ENCODE results near the gene RPS21.

RPS21 gene

GRCh38 chr20:62353289-62354030 is 33.4 kb upstream of the RPS21 start:
- Histone ChIP-seq H3K4me3 (no peak overlapping the region), H3K27ac (peak overlapping the region in 12 of 21 experiments; percentile 5 to 79 (median 52))

DNA sequence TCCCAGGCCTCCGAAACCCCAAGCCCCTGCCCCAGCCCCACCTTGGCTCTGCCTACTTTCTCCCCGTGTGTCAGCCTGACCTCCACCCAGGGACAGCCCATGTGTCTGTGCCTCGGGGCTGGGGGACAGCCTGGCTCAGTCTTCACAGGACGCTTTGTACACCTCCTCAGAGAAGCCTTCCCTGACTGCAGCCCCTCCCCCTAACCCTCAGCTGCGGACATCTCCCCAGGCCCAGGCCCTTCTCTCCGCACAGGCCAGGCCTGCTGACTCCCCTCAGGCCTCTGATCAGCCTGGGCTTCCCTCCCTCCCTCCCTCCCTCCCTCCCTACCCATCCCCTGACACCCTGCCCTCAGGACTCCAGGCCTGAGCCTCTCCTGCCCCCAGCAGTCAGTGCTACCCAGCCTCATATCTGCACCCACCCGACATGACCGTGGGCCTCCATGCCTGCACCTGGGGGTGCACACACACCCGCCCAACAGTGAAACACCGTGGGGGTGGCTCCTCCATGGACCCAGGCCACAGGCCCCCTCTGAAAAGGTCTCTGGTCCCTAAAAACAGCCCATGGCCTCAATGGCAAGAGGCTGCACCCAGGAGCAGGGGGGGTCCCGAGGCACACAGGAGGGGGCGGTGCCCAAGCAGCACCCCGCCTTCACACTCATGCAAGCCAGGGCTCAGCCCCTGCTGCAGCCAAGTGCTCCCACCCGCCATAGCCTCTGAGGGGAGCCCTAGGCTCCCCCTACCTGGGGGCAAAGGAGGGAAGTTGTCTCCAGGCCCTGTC is 32.7 kb upstream of the RPS21 start:
- Histone ChIP-seq H3K4me3 (no peak overlapping the region), H3K27ac (peak overlapping the region in 13 of 21 experiments; percentile 6 to 87 (median 79))

DNA sequence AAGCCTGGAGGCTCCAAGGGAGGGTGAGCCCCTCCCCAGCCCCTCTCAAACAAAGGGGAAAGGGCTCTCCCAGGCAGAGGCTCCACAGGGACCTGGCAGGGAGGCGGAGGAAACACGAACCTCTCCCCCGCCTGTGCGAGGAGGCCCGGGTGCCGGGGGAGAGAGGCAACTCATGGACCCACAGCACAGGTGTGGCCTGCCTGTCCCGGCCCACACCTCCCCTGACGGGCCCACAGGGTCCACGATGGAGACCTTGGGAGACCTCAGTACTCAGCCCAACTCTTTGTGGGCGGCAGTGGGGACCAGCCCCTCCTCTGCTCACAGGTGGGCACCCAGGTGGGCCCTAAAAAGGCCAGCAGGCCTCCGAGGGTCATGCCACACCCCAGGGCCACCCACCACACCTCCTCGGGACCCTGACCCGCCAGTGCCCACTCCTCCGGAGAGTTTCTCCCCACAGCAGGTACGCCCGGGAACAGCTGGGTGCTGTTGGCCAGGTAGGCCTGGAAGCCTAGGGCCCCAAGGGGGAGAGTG is 32.0 kb upstream of the RPS21 start:
- H3K4me3 ChIP-seq = no peak overlapping the region
- peak overlapping the region in 17 of 21 experiments; percentile 6 to 87 (median 78) for H3K27ac ChIP-seq

DNA sequence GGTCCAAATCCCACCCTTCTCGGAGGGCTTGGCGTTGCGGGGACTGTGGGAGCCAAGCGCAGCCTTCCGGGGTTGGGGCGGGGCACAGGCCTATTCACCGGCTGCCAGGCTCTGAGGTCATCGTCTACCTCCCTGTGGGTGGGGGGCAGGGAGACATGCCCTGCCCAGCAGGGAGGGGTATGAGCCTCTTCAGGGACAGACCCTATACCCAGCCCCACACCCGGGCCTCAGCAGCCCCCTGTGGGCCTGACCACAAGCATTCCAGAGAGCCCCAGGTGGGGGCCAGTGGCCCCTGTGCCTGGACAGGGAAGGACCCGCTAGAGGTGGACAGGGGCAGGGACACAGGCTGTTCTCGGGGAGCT is 31.4 kb upstream of the RPS21 start:
- no peak overlapping the region for H3K4me3 ChIP-seq
- peak overlapping the region in 19 of 21 experiments; percentile 6 to 87 (median 78) for H3K27ac ChIP-seq

DNA sequence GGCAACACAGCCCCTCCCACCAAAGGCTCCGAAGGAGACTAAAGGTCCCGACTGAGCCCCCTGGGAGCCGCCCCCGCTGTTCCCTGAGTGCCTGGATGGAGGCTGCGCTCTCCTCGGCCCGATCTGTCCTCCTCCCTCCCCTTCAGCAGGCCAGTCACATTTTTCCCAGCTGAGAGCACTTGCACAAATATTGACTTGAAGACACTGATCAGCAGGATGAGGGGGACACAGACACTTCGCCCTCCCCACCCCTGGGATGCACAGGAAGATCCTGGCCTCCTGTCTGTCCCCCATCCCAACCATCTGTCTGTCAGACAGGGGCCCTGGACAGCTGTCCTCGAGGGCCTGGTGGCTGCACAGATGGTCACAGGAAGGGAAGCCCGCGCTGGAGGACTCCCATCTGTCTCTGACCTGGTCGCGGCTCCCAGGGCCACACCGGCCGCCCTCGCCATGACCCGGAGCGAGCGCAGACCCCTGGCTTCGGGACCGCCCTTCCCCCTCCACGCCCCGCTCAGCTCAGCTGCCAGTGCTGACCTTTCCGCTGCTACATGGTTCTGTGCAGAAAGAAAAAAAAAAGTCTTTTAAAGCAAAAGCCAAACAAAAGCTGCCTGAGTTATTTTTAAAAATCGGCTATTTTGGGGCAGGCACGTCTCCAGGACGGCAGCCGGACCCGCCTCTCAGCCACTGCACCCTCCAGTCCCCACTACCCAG is 30.9 kb upstream of the RPS21 start:
- no peak overlapping the region for H3K4me3 ChIP-seq
- peak overlapping the region in 18 of 21 experiments; percentile 6 to 87 (median 78) for H3K27ac ChIP-seq

GRCh38 chr20:62356589-62357186 is 30.2 kb upstream of the RPS21 start:
- H3K27ac ChIP-seq = peak overlapping the region in 19 of 21 experiments; percentile 17 to 87 (median 77)

GRCh38 chr20:62357187-62357667 is 29.7 kb upstream of the RPS21 start:
- H3K4me3 ChIP-seq = no peak overlapping the region
- peak overlapping the region in 19 of 21 experiments; percentile 17 to 87 (median 77) for H3K27ac ChIP-seq

More at GRCh38 chr20:62356589-62357186, 30.2 kb upstream of the RPS21 start:
- H3K4me3 ChIP-seq = no peak overlapping the region

DNA sequence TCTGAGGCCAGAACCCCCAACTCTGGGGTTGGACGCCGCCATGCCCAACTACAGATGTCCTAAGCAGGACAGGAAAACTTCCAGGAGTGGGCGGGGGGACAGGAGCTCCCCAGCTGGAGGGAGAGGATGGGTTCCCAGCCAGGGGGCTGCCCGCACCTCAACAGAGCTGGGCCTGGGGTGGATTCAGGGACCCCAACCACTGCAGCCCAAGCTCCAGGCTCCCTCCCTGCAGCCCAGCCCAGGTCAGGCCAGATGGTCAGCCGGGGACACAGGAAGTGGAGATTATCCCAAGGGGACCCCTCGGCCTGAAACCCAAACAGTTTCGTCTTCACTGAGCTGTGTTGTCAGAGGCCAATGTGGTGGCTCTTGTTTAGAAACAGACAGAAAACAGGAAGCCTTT is 29.2 kb upstream of the RPS21 start:
- Histone ChIP-seq H3K4me3 (no peak overlapping the region), H3K27ac (peak overlapping the region in 18 of 21 experiments; percentile 42 to 87 (median 78))

DNA sequence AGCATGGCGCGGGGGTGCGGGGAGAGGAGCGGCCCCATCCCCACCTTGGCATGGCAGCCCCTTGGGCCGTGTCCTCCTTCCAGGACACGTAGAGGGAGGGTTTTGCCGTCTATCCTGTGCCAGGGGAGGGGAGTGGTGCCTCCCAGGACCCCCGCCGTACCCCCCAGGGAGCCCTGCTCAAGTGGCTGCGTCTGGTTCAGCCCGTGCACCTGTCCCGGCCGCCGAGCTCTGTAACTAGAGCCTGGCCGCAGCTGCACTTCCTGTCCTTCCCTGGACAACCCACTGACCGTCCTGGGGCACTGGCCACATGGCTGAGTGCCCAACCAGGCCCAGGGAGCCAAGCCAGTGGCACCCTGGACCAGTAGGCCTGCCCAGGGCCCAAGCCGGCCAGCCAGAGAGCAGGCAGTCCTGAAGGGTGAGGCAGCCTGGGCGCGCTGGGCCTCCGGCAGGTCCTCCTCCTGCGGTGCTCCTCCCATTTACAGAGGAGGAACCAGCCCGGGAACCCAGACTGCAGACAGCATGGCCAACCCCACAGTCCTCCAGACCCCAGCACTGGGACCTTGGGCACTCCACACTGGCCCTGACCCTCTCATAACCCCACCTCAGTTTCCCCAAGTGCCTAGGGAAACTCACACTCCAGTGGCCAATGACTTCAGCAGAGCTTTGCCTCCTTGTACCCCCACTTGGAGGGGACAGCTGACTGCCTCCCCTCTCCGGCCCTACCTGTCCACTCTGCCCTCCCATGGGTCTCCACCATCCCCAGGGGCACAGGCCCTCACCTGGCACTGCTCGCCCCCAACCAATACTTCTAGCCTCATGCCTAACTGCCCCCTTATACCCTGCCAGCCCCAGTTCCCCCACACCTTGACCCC is 28.5 kb upstream of the RPS21 start:
- peak overlapping the region in 20 of 21 experiments; percentile 15 to 87 (median 74) for H3K27ac ChIP-seq
- H3K4me3 ChIP-seq = no peak overlapping the region

DNA sequence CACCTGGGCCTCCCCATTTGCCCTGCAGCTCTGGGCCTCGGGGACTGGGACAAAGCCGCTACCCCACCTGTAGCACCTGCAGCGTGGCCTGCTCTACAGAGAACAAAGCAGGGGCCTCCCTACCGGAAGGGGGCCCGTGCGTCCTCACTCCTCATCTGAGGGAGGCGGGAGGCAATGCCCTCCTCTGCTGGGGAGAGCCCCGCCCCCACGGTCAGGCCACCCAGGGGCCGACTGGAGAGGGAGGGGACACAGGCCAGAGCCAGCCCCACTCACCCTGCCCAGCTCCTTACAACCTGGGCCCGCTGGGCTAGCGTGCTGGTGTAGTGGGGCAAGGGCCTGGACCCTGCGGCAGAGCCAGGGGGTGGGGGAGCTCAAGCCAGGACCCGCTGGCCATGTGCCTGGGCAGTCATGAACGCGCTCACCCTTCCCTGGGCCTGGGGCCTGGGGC is 27.8 kb upstream of the RPS21 start:
- Histone ChIP-seq H3K27ac (peak overlapping the region in 20 of 21 experiments; percentile 13 to 87 (median 74)), H3K4me3 (no peak overlapping the region)

- Histone ChIP-seq H3K4me3 (no peak overlapping the region), H3K27ac (peak overlapping the region in 15 of 21 experiments; percentile 13 to 87 (median 78))
These were observed 27.3 kb upstream of the RPS21 start for GRCh38 chr20:62359491-62360121.

DNA sequence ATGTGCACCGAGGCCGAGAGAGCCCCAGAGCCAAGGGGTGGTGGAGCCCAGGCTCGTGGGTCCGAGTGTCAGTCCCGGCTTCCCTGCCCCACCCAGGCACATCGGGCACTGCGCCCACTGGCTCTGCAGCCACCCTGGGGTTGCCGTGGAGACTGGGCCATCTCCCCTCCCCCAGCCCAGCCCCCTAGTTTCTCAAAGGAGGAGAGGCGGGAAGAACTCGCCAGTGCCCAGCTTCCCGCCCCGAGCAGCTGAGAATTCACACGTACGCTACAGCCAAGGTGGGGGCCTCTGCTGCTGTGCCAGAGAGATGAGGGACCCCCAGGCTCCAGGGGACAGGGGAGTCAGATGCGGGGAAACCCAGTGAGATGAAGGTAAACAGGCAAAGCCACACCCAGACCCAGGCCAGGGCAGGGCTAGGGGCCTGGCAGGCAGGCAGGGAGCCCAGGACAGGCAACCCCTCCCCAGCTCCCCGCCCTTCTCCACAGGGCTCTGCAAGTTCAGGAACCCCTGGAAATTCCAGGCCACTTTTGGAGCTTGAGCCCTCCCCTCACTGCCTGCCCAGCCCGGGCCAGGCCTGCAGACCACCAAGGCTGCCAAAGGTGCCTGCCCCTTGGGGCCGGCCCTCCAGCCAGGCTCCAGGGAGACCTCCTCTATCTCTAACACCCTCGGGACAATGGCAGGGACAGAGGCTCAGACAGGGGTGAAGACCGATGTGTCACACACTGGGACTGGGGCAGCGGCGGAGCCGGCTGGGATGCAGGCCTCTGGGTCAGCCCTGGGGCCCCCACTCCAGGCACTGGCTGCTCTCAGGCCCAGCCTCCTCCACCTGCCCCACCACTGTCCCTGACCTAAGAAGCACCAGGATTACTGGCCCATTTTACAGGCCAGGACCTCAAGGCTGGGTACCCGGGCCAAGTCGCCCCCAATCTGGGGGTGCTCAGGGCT is 25.8 kb upstream of the RPS21 start:
- H3K27ac ChIP-seq = peak overlapping the region in 15 of 21 experiments; percentile 12 to 95 (median 52)
- no peak overlapping the region for H3K4me3 ChIP-seq

DNA sequence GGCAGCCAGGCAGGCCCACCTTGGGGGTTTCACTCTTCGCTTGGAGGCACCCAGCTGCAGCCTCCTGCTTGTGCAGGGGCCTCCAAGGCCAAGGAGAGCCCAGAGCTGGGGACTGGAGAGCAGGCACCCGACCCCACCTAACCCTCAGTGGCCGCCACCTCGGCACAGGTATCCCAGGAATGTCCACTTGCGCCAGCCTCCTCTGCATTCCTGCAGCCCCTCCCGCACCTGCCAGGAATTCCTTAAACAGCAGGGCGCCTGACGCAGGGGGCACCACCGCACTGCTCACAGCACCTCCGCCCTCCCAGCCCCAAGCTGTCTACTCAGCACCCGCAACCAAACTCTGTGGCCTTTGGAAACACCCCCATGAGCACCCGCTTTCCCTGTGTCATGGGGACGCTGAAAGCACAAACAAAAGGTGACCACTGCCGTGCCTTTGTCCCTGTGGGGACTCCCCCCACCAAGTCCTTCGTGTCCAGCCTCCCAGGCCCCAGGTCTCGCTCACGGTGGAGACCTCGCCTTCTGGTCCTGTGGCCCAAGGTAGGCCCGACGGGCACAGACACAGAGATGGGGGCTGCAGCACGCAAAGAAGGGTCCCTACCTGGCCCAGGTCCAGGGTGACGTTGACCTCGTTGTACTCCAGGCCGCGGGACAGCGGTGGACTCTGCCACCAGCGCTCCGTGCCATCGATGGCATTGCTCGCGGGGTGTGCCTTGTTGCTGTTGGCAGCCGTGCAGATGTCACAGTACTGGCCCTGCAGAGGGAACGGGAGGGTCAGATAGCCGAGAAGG is 24.9 kb upstream of the RPS21 start:
- peak overlapping the region in 12 of 21 experiments; percentile 12 to 95 (median 55) for H3K27ac ChIP-seq
- no peak overlapping the region for H3K4me3 ChIP-seq

- Histone ChIP-seq H3K27ac (peak overlapping the region in 6 of 21 experiments; percentile 2 to 95 (median 58)), H3K4me3 (no peak overlapping the region)
These were observed 24.3 kb upstream of the RPS21 start for GRCh38 chr20:62362590-62362940.

DNA sequence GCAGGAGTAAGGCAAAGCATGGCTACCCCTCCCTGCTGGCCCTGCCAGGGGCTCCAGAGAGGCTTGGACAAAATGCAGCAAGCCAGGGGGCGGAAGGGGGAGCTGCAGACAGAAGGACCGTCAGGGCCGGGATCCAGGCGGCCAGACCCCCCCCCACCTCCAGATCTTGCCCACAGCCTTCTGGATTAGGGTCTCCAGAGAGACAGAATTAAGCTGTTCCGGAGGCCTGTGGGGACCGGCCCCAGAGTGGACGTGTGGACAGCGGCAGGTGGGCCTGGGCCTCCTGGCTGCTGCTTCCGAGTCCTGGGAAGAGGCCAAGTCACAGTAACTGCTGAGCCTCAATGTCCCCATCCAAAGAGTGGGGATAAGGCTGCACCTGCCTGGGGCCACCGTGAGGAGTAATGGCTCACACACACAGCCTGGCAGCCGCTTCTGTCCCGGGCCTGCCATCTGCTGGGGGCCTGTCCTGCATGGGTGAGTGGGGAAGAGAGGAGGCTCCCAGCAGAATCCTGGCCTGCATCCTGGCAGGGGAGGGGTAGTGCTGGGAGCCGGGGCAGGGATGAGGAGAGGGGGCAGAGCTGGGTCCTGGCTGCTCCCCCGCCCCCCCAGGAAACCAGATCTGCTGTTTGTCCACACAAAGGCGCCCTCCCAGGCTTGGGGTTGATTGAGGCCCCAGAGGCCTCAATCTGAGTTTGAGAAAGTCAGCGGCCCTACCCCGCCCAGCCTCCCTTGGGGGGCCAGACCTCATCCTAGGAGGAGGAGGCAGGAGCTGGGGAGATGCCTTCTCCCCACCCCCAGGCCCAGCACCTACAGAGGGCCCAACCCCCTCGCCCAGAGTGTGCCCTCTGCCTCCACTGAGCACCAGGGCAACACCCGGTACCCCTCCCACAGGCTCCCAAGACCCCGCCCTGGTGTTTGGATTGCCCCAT is 23.6 kb upstream of the RPS21 start:
- Histone ChIP-seq H3K27ac (peak overlapping the region in 10 of 21 experiments; percentile 10 to 95 (median 76)), H3K4me3 (peak overlapping the region in 1 of 7 experiments; percentile 79)

Measured in skin epidermis (tissue), 12 donors.